K562 (cell line): ENCODE results near the gene SPAG16.

Experiments
- BRF2 ChIP-seq: IDR thresholded peaks from 3 replicates; pipeline ENCODE4 v1.6.1; 2011; ENCODE audit warnings: borderline replicate concordance, mild to moderate bottlenecking; ENCODE audit not compliant: insufficient read length, insufficient read depth
- MYBL2 ChIP-seq, 2 experiments: fragments of 450-650 bp in 1 of 2; sonication (generic) in 1 of 2; formaldehyde crosslinking in 1 of 2; IDR thresholded peaks; 2 replicates each; pipeline versions ENCODE4 v1.6.1 to v1.8.1; 2017 to 2022; ENCODE audit warnings: borderline replicate concordance in 1 of 2, inconsistent platforms in 1 of 2, low read depth in 1 of 2, mild to moderate bottlenecking in 1 of 2, missing genetic modification reagents in 1 of 2, moderate library complexity in 1 of 2
- SIN3A ChIP-seq, 2 experiments: fragments of 150-350 bp in 1 of 2; IDR thresholded peaks; 2 replicates each; pipeline ENCODE4 v1.6.1; 2011 to 2016; ENCODE audit warnings: borderline replicate concordance in 2 of 2, low read depth in 2 of 2, low read length in 2 of 2, mild to moderate bottlenecking in 2 of 2, moderate library complexity in 2 of 2; ENCODE audit not compliant: control insufficient read depth in 1 of 2
- TBL1XR1 ChIP-seq, 2 experiments: IDR thresholded peaks; 2 replicates each; pipeline ENCODE4 v1.6.1; 2012; ENCODE audit warnings: improper control_type of control experiment in 2 of 2, low read length in 2 of 2, mild to moderate bottlenecking in 1 of 2
- ZNF584 ChIP-seq: fragments of 200-800 bp; sonication (Bioruptor generic); IDR thresholded peaks from 2 replicates; pipeline ENCODE4 v1.6.1; 2016; ENCODE audit warnings: low read depth, mild to moderate bottlenecking, missing genetic modification characterization, missing compliant biosample characterization

- TF ChIP-seq TBL1XR1 (IDR thresholded peaks at IDR 0.05; ENCODE audit: low read length in 2 of 2) (no peak), ZNF584 (CRISPR knock-in tag) (no peak), BRF2 (no peak), MYBL2 (IDR thresholded peaks at IDR 0.05; ENCODE audit: low read depth) (no peak), MYBL2 (CRISPR knock-in tag; IDR thresholded peaks at IDR 0.05; ENCODE audit: borderline replicate concordance) (no peak), SIN3A (IDR thresholded peaks at IDR 0.05; ENCODE audit: borderline replicate concordance in 2 of 2, control insufficient read depth in 1 of 2, low read depth in 2 of 2, low read length in 2 of 2) (no peak)
These were observed 900.2 kb downstream of the SPAG16 start for GRCh38 chr2:214184461-214184860.
